IMR-90 (cell line): ENCODE data around the gene ACACA. TPM values are rescaled to one million over a fixed set of nuclear protein-coding genes. Genes with fewer than 3 reads are reported as not detected.

Experiments
- ATAC-seq: fragments of 200-7000 bp; cut with Tn5 transposase; 2 replicates; pipeline ENCODE4 v1.9.1; 2020; ENCODE audit warnings: low read depth, mild to moderate bottlenecking, moderate library complexity
- BruUV-seq: library from RNA; stranded (reverse); fragments of 400-500 nt; replicated peaks from 2 replicates; lab custom pipeline; 2021; lab: Mats Ljungman, UMichigan
- CTCF ChIA-PET: fragments of 300-600 bp; formaldehyde crosslinking; extraction: SDS; loops from one replicate; lab custom pipeline; 2021; ENCODE audit warnings: antibody characterized with exemption; lab: Yijun Ruan, JAX
- POLR2A ChIA-PET: fragments of 300-600 bp; sonication (Branson Sonifier 250); formaldehyde crosslinking; loops from one replicate; lab custom pipeline; 2022; ENCODE audit warnings: antibody characterized with exemption; ENCODE audit not compliant: unreplicated experiment; lab: Charles Lee
- DNase-seq: peaks from one replicate; pipeline ENCODE4 v3.0.0; 2013
- H2AFZ ChIP-seq: replicated peaks from 2 replicates; pipeline ENCODE3; 2013; ENCODE audit warnings: low read length, mild to moderate bottlenecking; ENCODE audit not compliant: poor library complexity
- H2AK5ac ChIP-seq: 2 replicates; pipeline ENCODE4 v1.6.1; 2013; ENCODE audit warnings: low read depth, low read length, inconsistent platforms
- H2AK9ac ChIP-seq: replicated peaks from 2 replicates; pipeline ENCODE3; 2013; ENCODE audit warnings: mild to moderate bottlenecking, low read depth, low read length, moderate library complexity; ENCODE audit not compliant: poor library complexity
- H2BK120ac ChIP-seq: 2 replicates; pipeline ENCODE4 v1.6.1; 2013; ENCODE audit warnings: low read depth, low read length, inconsistent platforms
- H2BK15ac ChIP-seq: 3 replicates; pipeline ENCODE4 v1.6.1; 2013; ENCODE audit warnings: low read depth, low read length, inconsistent platforms
- H2BK20ac ChIP-seq: 2 replicates; pipeline ENCODE4 v1.6.1; 2013; ENCODE audit warnings: low read depth, mild to moderate bottlenecking, inconsistent platforms, low read length, moderate library complexity
- H2BK5ac ChIP-seq: 2 replicates; pipeline ENCODE4 v1.6.1; 2013; ENCODE audit warnings: mild to moderate bottlenecking, low read depth, low read length, inconsistent platforms; ENCODE audit not compliant: poor library complexity, severe bottlenecking
- H3K14ac ChIP-seq: replicated peaks from 2 replicates; pipeline ENCODE4 v1.6.1; 2013; ENCODE audit warnings: low read depth, low read length, inconsistent platforms
- H3K18ac ChIP-seq: 2 replicates; pipeline ENCODE4 v1.6.1; 2013; ENCODE audit warnings: low read depth, low read length, control low read depth
- H3K23ac ChIP-seq: 2 replicates; pipeline ENCODE4 v1.6.1; 2013; ENCODE audit warnings: low read depth, low read length, inconsistent platforms
- H3K27ac ChIP-seq: 2 replicates; pipeline ENCODE4 v1.5.1; 2013; ENCODE audit warnings: mild to moderate bottlenecking, control low read depth, low read length; ENCODE audit not compliant: insufficient read depth
- H3K27me3 ChIP-seq: 2 replicates; pipeline ENCODE4 v1.6.1; 2013; ENCODE audit warnings: low read length; ENCODE audit not compliant: control insufficient read depth, insufficient read depth
- H3K36me3 ChIP-seq: 2 replicates; pipeline ENCODE4 v1.6.1; 2013; ENCODE audit warnings: low read length, mixed read lengths; ENCODE audit not compliant: control insufficient read depth, insufficient read depth
- H3K4ac ChIP-seq: 2 replicates; pipeline ENCODE4 v1.6.1; 2013; ENCODE audit warnings: low read depth, low read length, inconsistent platforms
- H3K4me1 ChIP-seq: 2 replicates; pipeline ENCODE4 v1.6.1; 2013; ENCODE audit warnings: low read length, mixed read lengths; ENCODE audit not compliant: control insufficient read depth, insufficient read depth
- H3K4me2 ChIP-seq: 2 replicates; pipeline ENCODE4 v1.6.1; 2013; ENCODE audit warnings: low read depth, mild to moderate bottlenecking, control low read depth, low read length, moderate library complexity
- H3K4me3 ChIP-seq: 2 replicates; pipeline ENCODE4 v1.5.1; 2013; ENCODE audit warnings: low read depth, mild to moderate bottlenecking, control low read depth, low read length, moderate library complexity; ENCODE audit not compliant: insufficient read depth
- H3K56ac ChIP-seq: 2 replicates; pipeline ENCODE4 v1.6.1; 2013; ENCODE audit warnings: low read length, inconsistent platforms; ENCODE audit not compliant: insufficient read depth; ENCODE audit errors: extremely low read depth
- H3K79me1 ChIP-seq, 2 experiments: 2 replicates each; pipeline ENCODE4 v1.6.1; 2013; ENCODE audit warnings: low read length in 2 of 2, inconsistent platforms in 1 of 2, low read depth in 1 of 2
- H3K9ac ChIP-seq: 2 replicates; pipeline ENCODE4 v1.6.1; 2013; ENCODE audit warnings: low read depth, low read length, control low read depth
- H3K9me1 ChIP-seq: 2 replicates; pipeline ENCODE4 v1.6.1; 2013; ENCODE audit warnings: low read length, inconsistent platforms; ENCODE audit not compliant: insufficient read depth
- H3K9me3 ChIP-seq: 2 replicates; pipeline ENCODE4 v1.6.1; 2013; ENCODE audit warnings: low read length; ENCODE audit not compliant: control insufficient read depth, insufficient read depth
- H4K20me1 ChIP-seq: 2 replicates; pipeline ENCODE4 v1.6.1; 2013; ENCODE audit warnings: low read length, inconsistent platforms; ENCODE audit not compliant: insufficient read depth
- H4K5ac ChIP-seq: 2 replicates; pipeline ENCODE4 v1.6.1; 2013; ENCODE audit warnings: mild to moderate bottlenecking, low read depth, low read length, control low read depth
- H4K8ac ChIP-seq, 2 experiments: 2 replicates each; pipeline ENCODE4 v1.6.1; 2013; ENCODE audit warnings: low read depth in 2 of 2, low read length in 2 of 2, control low read depth in 1 of 2, inconsistent platforms in 1 of 2
- H4K91ac ChIP-seq: 2 replicates; pipeline ENCODE4 v1.6.1; 2013; ENCODE audit warnings: low read depth, low read length, inconsistent platforms; ENCODE audit not compliant: insufficient read depth
- BHLHE40 ChIP-seq: fragments of 150-350 bp; IDR thresholded peaks from 2 replicates; pipeline ENCODE4 v1.6.1; 2016; ENCODE audit warnings: mild to moderate bottlenecking, low read depth, low read length
- MAFK ChIP-seq: IDR thresholded peaks from 2 replicates; pipeline ENCODE4 v1.6.1; 2012; ENCODE audit warnings: low read depth, low read length, improper control_type of control experiment
- NFE2L2 ChIP-seq: fragments of 150-350 bp; IDR thresholded peaks from 2 replicates; pipeline ENCODE4 v1.6.1; 2016; ENCODE audit warnings: low read depth, mild to moderate bottlenecking, low read length
- RAD21 ChIP-seq: IDR thresholded peaks from 2 replicates; pipeline ENCODE4 v1.6.1; 2012; ENCODE audit warnings: low read length, improper control_type of control experiment
- RCOR1 ChIP-seq: IDR thresholded peaks from 2 replicates; pipeline ENCODE4 v1.6.1; 2012; ENCODE audit warnings: mild to moderate bottlenecking, low read length, improper control_type of control experiment; ENCODE audit not compliant: insufficient replicate concordance
- RFX5 ChIP-seq: IDR thresholded peaks from 2 replicates; pipeline ENCODE4 v1.8.0; 2012; ENCODE audit warnings: low read depth, mild to moderate bottlenecking, low read length, moderate library complexity
- WGBS, 2 experiments: methylation state at CpG; one replicate each; pipeline versions ENCODE4 v1.1.5 to v1.1.7; 2013; ENCODE audit warnings: missing lambda C conversion rate in 2 of 2; ENCODE audit not compliant: insufficient read length in 1 of 2; ENCODE audit errors: extremely low coverage in 2 of 2; 5-methylcytosine and 5-hydroxymethylcytosine counted together
- dilution Hi-C: fragments of 300-500 bp; cut with HindIII; formaldehyde crosslinking; loops from one replicate; pipeline ENCODE4 v1.14.3; 2018; ENCODE audit warnings: low sequenced_read_pairs; ENCODE audit not compliant: unreplicated experiment
- in situ Hi-C: fragments of 300-500 bp; cut with MboI; formaldehyde crosslinking; loops from 3 replicates; pipeline ENCODE4 v1.14.3; 2019; ENCODE audit warnings: low sequenced_read_pairs, inconsistent platforms, mixed read lengths
- intact Hi-C: fragments of 100-400 bp; cut with micrococcal nuclease; formaldehyde crosslinking; loops from 2 replicates; pipeline ENCODE4 v1.10.0; 2022
- polyA plus RNA-seq, 3 experiments: library from polyadenylated mRNA; depleted of rRNA; stranded (reverse); fragments of >200 nt; gene quantifications; 2 replicates each; pipeline ENCODE4 v1.2.3, GENCODE V29; 2012; ENCODE audit warnings: low replicate concordance in 1 of 3
- total RNA-seq: library from RNA; depleted of rRNA; stranded (reverse); fragments of >200 nt; gene quantifications from 2 replicates; pipeline ENCODE4 v1.2.3, GENCODE V29; 2012
- TF ChIP-seq, protein P1 (sequence below): fragments of 150-350 bp; IDR thresholded peaks from 2 replicates; pipeline ENCODE4 v1.6.1; 2017; ENCODE audit warnings: mild to moderate bottlenecking, antibody characterized with exemption, low read length, low read depth
- TF ChIP-seq, protein P2 (sequence below): fragments of 150-350 bp; IDR thresholded peaks from 2 replicates; pipeline ENCODE4 v1.6.1; 2016; ENCODE audit warnings: low read depth, mild to moderate bottlenecking, low read length, moderate library complexity, borderline replicate concordance
- TF ChIP-seq, protein P3 (sequence below): conservative IDR thresholded peaks from 2 replicates; pipeline ENCODE4 v1.5.1; 2012; ENCODE audit warnings: mild to moderate bottlenecking, low read depth, low read length, improper control_type of control experiment

The ACACA gene
- total and polyA plus RNA-seq, 2 of the 4 experiments (the other 2 are of a cell fraction) = 21.3 to 39.1 TPM

DNA sequence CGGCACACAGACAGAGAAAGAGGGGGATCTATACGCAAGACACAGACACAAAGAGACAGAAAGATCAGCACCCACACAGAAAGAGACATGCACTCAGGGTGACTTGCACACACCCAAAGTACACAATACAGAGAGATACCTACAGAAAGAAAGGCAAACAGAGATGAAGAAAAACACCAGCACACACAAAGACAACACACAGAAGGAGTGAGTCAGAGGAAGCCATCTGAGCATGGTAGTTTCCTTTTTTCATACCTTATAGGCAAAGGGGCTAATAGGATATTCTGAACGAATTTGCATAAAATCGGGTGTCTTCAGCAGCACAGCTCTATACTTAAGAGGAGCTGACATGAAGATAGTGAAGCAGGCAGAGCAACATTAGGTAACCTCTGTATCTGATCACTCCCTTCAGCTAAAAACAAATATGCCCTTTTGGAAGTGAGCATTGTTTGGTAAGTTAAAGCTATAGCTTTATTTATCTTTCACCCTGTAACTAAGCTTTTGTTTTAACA lies 259.3 kb downstream of the ACACA start:
- intact Hi-C loops = no loop called here
- Histone ChIP-seq H3K56ac (no peak overlapping the region), H2BK5ac (no peak overlapping the region), H3K18ac (no peak overlapping the region), H3K9me1 (no peaks in the 10 kb centered on the region; the same call in 1 of the 2 replicates), H3K79me1 (no peaks in the 10 kb centered on the region), H4K20me1 (no peaks in the 10 kb centered on the region), H3K36me3 (peaks cover 4% of the 10 kb centered on the region; the same call in 1 of the 2 replicates), H3K14ac (no peak overlapping the region; the same call in 1 of the 2 replicates), H2BK15ac (no peak overlapping the region), H2BK20ac (no peak overlapping the region), H3K9ac (no peak overlapping the region), H3K4ac (no peak overlapping the region), H3K23ac (no peak overlapping the region), H3K4me2 (no peak overlapping the region), H3K4me3 (no peak overlapping the region), H4K8ac (no peak overlapping the region), H4K5ac (no peak overlapping the region), H2BK120ac (no peak overlapping the region), H2AK5ac (no peak overlapping the region), H3K27me3 (no peaks in the 10 kb centered on the region), H4K91ac (no peak overlapping the region), H3K9me3 (no peaks in the 10 kb centered on the region), H2AFZ (no peak overlapping the region), H3K4me1 (peaks cover 2% of the 10 kb centered on the region; the same call in 1 of the 2 replicates), H2AK9ac (no peak overlapping the region), H3K27ac (no peak overlapping the region)
- TF ChIP-seq, protein P1, sequence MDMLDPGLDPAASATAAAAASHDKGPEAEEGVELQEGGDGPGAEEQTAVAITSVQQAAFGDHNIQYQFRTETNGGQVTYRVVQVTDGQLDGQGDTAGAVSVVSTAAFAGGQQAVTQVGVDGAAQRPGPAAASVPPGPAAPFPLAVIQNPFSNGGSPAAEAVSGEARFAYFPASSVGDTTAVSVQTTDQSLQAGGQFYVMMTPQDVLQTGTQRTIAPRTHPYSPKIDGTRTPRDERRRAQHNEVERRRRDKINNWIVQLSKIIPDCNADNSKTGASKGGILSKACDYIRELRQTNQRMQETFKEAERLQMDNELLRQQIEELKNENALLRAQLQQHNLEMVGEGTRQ = no peak
- TF ChIP-seq RFX5 (no peak), NFE2L2 (no peak), BHLHE40 (no peak), MAFK (no peak), RCOR1 (no peak), RAD21 (no peak)
- TF ChIP-seq, protein P2, sequence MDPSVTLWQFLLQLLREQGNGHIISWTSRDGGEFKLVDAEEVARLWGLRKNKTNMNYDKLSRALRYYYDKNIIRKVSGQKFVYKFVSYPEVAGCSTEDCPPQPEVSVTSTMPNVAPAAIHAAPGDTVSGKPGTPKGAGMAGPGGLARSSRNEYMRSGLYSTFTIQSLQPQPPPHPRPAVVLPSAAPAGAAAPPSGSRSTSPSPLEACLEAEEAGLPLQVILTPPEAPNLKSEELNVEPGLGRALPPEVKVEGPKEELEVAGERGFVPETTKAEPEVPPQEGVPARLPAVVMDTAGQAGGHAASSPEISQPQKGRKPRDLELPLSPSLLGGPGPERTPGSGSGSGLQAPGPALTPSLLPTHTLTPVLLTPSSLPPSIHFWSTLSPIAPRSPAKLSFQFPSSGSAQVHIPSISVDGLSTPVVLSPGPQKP = no peak
- TF ChIP-seq, protein P3, sequence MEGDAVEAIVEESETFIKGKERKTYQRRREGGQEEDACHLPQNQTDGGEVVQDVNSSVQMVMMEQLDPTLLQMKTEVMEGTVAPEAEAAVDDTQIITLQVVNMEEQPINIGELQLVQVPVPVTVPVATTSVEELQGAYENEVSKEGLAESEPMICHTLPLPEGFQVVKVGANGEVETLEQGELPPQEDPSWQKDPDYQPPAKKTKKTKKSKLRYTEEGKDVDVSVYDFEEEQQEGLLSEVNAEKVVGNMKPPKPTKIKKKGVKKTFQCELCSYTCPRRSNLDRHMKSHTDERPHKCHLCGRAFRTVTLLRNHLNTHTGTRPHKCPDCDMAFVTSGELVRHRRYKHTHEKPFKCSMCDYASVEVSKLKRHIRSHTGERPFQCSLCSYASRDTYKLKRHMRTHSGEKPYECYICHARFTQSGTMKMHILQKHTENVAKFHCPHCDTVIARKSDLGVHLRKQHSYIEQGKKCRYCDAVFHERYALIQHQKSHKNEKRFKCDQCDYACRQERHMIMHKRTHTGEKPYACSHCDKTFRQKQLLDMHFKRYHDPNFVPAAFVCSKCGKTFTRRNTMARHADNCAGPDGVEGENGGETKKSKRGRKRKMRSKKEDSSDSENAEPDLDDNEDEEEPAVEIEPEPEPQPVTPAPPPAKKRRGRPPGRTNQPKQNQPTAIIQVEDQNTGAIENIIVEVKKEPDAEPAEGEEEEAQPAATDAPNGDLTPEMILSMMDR = no peak
- WGBS, 2 experiments = no CpG with 5 or more reads among the region's 4 CpGs
- POLR2A ChIA-PET = no interaction called here
- CTCF ChIA-PET = no interaction called here
- dilution Hi-C loops = no loop called here
- no TSS peak for BruUV-seq
- DNase-seq (peak; percentile 33), ATAC-seq (peak; percentile 62)
- in situ Hi-C loops = no loop called here
